B cell (primary cell): ENCODE measurements around the gene SUPT5H. TPM values are rescaled to one million over a fixed set of nuclear protein-coding genes. Genes with fewer than 3 reads are reported as not detected.
A peak's percentile ranks its signal among the peaks of the same experiment; 100 is the strongest.

Source experiments
- ATAC-seq: fragments of 200-7000 bp; cut with Tn5 transposase; one replicate; pipeline ENCODE4 v1.10.0; 2021; ENCODE audit warnings: low read depth, mild to moderate bottlenecking, moderate number of reproducible peaks, moderate library complexity
- CTCF ChIA-PET: fragments of 350-600 bp; sonication (Branson Sonifier 250); formaldehyde crosslinking; loops from one replicate; lab custom pipeline; 2021; ENCODE audit warnings: antibody characterized with exemption, inconsistent platforms; lab: Charles Lee
- POLR2A ChIA-PET: fragments of 350-600 bp; sonication (Branson Sonifier 250); formaldehyde crosslinking; loops from one replicate; lab custom pipeline; 2021; ENCODE audit warnings: antibody characterized with exemption; lab: Charles Lee
- DNase-seq: peaks from one replicate; pipeline ENCODE4 v3.0.0; 2013
- H2AFZ ChIP-seq: 2 replicates; pipeline ENCODE4 v1.6.1; 2012; ENCODE audit warnings: mild to moderate bottlenecking, low read depth, low read length; ENCODE audit not compliant: insufficient read depth, poor library complexity, severe bottlenecking
- H3K27ac ChIP-seq, 2 donors: 1 replicate in 1 of 2; 2 replicates in 1 of 2; pipeline ENCODE4 v1.5.1; 2012 to 2013; ENCODE audit warnings: low read length in 2 of 2, mild to moderate bottlenecking in 2 of 2, moderate library complexity in 1 of 2
- H3K27me3 ChIP-seq, 4 experiments: fragments of 200-600 bp in 1 of 4; sonication (generic) in 1 of 4; replicated peaks in 1 of 4; 1 replicate in 2 of 4; 2 replicates in 2 of 4; pipeline versions ENCODE4 v1.6.1 to v1.7.0; 2013 to 2016; ENCODE audit warnings: low read length in 3 of 4, mild to moderate bottlenecking in 2 of 4, mixed read lengths in 1 of 4, moderate library complexity in 1 of 4; ENCODE audit not compliant: insufficient read depth in 4 of 4, control insufficient read depth in 3 of 4; ENCODE audit errors: control extremely low read depth in 1 of 4
- H3K36me3 ChIP-seq, 2 experiments: replicated peaks in 1 of 2; 1 replicate in 1 of 2; 2 replicates in 1 of 2; pipeline versions ENCODE4 v1.6.1 to v1.7.1; 2013; ENCODE audit warnings: low read length in 1 of 2; ENCODE audit not compliant: insufficient read depth in 2 of 2, control insufficient read depth in 1 of 2; ENCODE audit errors: control extremely low read depth in 1 of 2, extremely low read depth in 1 of 2
- H3K4me1 ChIP-seq, 2 donors: fragments of 200-600 bp in 1 of 2; sonication (generic) in 1 of 2; 1 replicate in 1 of 2; 2 replicates in 1 of 2; pipeline versions ENCODE4 v1.5.1 to v1.6.1; 2013 to 2017; ENCODE audit warnings: low read length in 2 of 2; ENCODE audit not compliant: control insufficient read depth in 2 of 2, insufficient read depth in 2 of 2
- H3K4me2 ChIP-seq: replicated peaks from 2 replicates; pipeline ENCODE3; 2012; ENCODE audit warnings: mild to moderate bottlenecking, low read depth, low read length; ENCODE audit not compliant: poor library complexity, severe bottlenecking
- H3K4me3 ChIP-seq, 5 experiments: fragments of 200-600 bp in 1 of 5; sonication (generic) in 1 of 5; 1 replicate in 3 of 5; 2 replicates in 2 of 5; pipeline versions ENCODE4 v1.5.1 to v1.7.0; 2011 to 2016; ENCODE audit warnings: low read length in 4 of 5, mild to moderate bottlenecking in 4 of 5, low read depth in 2 of 5, control low read depth in 1 of 5, moderate library complexity in 1 of 5; ENCODE audit not compliant: insufficient read depth in 1 of 5; ENCODE audit errors: control extremely low read depth in 1 of 5, extremely low read depth in 1 of 5
- H3K79me2 ChIP-seq: fragments of 200-600 bp; sonication (generic); one replicate; pipeline ENCODE4 v1.6.0; 2016; ENCODE audit warnings: low read length; ENCODE audit not compliant: control insufficient read depth, insufficient read depth
- H3K9ac ChIP-seq: fragments of 200-600 bp; sonication (generic); 2 replicates; pipeline ENCODE4 v1.6.1; 2017; ENCODE audit warnings: mild to moderate bottlenecking, low read length, moderate library complexity
- H3K9me3 ChIP-seq, 3 donors: one replicate each; pipeline versions ENCODE4 v1.6.1 to v1.7.1; 2013; ENCODE audit warnings: low read length in 2 of 3; ENCODE audit not compliant: control insufficient read depth in 2 of 3, insufficient read depth in 1 of 3; ENCODE audit errors: control extremely low read depth in 1 of 3
- H4K20me1 ChIP-seq: 2 replicates; pipeline ENCODE4 v1.6.0; 2012; ENCODE audit warnings: mild to moderate bottlenecking, low read length; ENCODE audit not compliant: insufficient read depth, control insufficient read depth, poor library complexity, severe bottlenecking
- H3K27ac Mint-ChIP-seq: one replicate; pipeline ENCODE4 v1.8.0; 2021; ENCODE audit warnings: mixed read lengths
- H3K27me3 Mint-ChIP-seq: one replicate; pipeline ENCODE4 v1.8.0; 2021; ENCODE audit warnings: mixed read lengths
- H3K4me1 Mint-ChIP-seq: one replicate; pipeline ENCODE4 v1.8.0; 2021; ENCODE audit warnings: mixed read lengths
- H3K4me3 Mint-ChIP-seq: one replicate; pipeline ENCODE4 v1.8.0; 2021; ENCODE audit warnings: mixed read lengths
- H3K9me3 Mint-ChIP-seq: one replicate; pipeline ENCODE4 v1.8.0; 2022; ENCODE audit warnings: mixed read lengths; ENCODE audit not compliant: insufficient read depth
- CTCF ChIP-seq: fragments of 200-600 bp; IDR thresholded peaks from one replicate; pipeline ENCODE4 v1.8.0; 2022; ENCODE audit warnings: antibody characterized with exemption, mild to moderate bottlenecking
- EZH2 ChIP-seq: IDR thresholded peaks from 2 replicates; pipeline ENCODE4 v1.6.1; 2012; ENCODE audit warnings: borderline replicate concordance, low read depth, mild to moderate bottlenecking, moderate library complexity, low read length; ENCODE audit not compliant: insufficient read depth, poor library complexity, severe bottlenecking
- WGBS: methylation state at CpG from one replicate; pipeline ENCODE4 v1.1.5; 2013; ENCODE audit warnings: missing lambda C conversion rate; ENCODE audit not compliant: insufficient coverage; 5-methylcytosine and 5-hydroxymethylcytosine counted together
- intact Hi-C: fragments of 100-400 bp; cut with micrococcal nuclease; formaldehyde crosslinking; loops from one replicate; pipeline ENCODE4 v1.10.0; 2022
- polyA plus RNA-seq: library from polyadenylated mRNA; depleted of rRNA; stranded (reverse); fragments of >200 nt; gene quantifications from 2 replicates; pipeline ENCODE4 v1.2.3, GENCODE V29; 2012
- total RNA-seq, 2 donors: library from RNA; stranded (reverse); fragments of 120-200 nt in 1 of 2; gene quantifications; 1 replicate in 1 of 2; 2 replicates in 1 of 2; pipeline versions ENCODE4 v1.2.3 to v1.2.4, GENCODE V29; 2013 to 2022

SUPT5H gene
- total and polyA plus RNA-seq, 2 donors (not counting 1 experiment from before 2014, with no cell fraction given), result 119 to 203 TPM

- Histone ChIP-seq H3K9me3 (peaks cover 0 to 23% (median 0%) of the 10 kb centered on the region in 3 donors), H3K4me1 (peaks cover 20 to 25% of the 10 kb centered on the region in 2 donors), H2AFZ (peak overlapping the region; percentile 69), H3K36me3 (no peaks in the 10 kb centered on the region), H3K4me2 (peak overlapping the region; percentile 94), H3K79me2 (no peaks in the 10 kb centered on the region), H4K20me1 (no peaks in the 10 kb centered on the region), H3K4me3 (peak overlapping the region in 4 of 5 experiments; percentile 28 to 61 (median 42)), H3K27me3 (peaks cover 0 to 47% (median 32%) of the 10 kb centered on the region in 4 experiments), H3K27ac (no peak overlapping the region), H3K9ac (peak overlapping the region; percentile 65)
- ATAC-seq, result no peak
- ChIA-PET CTCF (no interaction called here), POLR2A (interaction anchor here (1.0 kb wide), 1 partner anchor 80 kb away, joined by 3 read pairs; the partner anchor contains the start of gene RPS16)
- Mint-ChIP-seq H3K9me3 (no peaks in the 10 kb centered on the region), H3K27ac (no peak overlapping the region), H3K4me1 (peaks cover 16% of the 10 kb centered on the region), H3K27me3 (peaks cover 31% of the 10 kb centered on the region), H3K4me3 (peak overlapping the region; percentile 78)
- DNase-seq, result no peak
- TF ChIP-seq CTCF, result no peak
- TF ChIP-seq EZH2, result peak; percentile 85
- WGBS, result 7% methylated on average over 41 of the region's 44 CpGs
- intact Hi-C loops, result no loop called here
Observed at GRCh38 chr19:39515551-39516191, 70.3 kb downstream of the SUPT5H start.

DNA sequence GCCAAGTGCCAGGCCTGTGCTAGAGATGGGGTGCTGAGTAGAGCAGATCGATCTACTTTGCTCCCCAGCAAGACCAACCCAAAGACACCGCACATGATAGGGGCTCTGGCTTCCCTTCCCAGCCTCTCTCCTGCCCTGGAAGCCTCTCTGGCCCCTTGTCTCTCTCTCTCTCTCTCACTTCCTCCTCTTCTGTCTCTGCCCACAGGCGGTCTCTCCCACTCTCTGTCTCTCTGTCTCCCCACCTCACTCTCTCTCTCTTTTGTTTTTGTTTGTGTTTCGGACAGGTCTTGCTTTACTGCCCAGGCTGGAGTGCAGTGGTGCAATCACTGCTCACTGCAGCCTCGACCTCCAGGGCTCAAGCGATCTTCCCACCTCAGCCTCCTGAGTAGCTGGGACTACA lies 70.9 kb downstream of the SUPT5H start:
- no peak overlapping the region for H3K27ac ChIP-seq
- TF ChIP-seq EZH2 (no peak), CTCF (no peak)
- peaks cover 0 to 47% (median 32%) of the 10 kb centered on the region in 4 experiments for H3K27me3 ChIP-seq
- H3K9me3 ChIP-seq, result peaks cover 0 to 23% (median 0%) of the 10 kb centered on the region in 3 donors
- POLR2A ChIA-PET, result interaction anchor here (0.7 to 1.0 kb wide), 2 partner anchors 15 to 80 kb away, joined by 3 to 4 read pairs; partner anchors contain the start of gene RPS16
- H4K20me1 ChIP-seq, result no peaks in the 10 kb centered on the region
- H3K4me3 ChIP-seq, result no peak overlapping the region
- no peak overlapping the region for H3K9ac ChIP-seq
- peak overlapping the region; percentile 94 for H3K4me2 ChIP-seq
- DNase-seq (peak; percentile 43), ATAC-seq (peak; percentile 14)
- intact Hi-C loops, result no loop called here
- peaks cover 31% of the 10 kb centered on the region for H3K27me3 Mint-ChIP-seq
- H3K4me3 Mint-ChIP-seq, result peak overlapping the region; percentile 78
- H3K4me1 ChIP-seq, result peaks cover 20 to 25% of the 10 kb centered on the region in 2 donors
- H3K79me2 ChIP-seq, result no peaks in the 10 kb centered on the region
- H3K4me1 Mint-ChIP-seq, result peaks cover 16% of the 10 kb centered on the region
- H3K36me3 ChIP-seq, result no peaks in the 10 kb centered on the region
- H2AFZ ChIP-seq, result peak overlapping the region; percentile 69
- H3K27ac Mint-ChIP-seq, result peak overlapping the region; percentile 17
- no peaks in the 10 kb centered on the region for H3K9me3 Mint-ChIP-seq
- 35% methylated on average over 6 of the region's 6 CpGs for WGBS
- CTCF ChIA-PET, result interaction anchor here (0.6 kb wide), 1 partner anchor 24 kb away, joined by 5 read pairs; no protein-coding TSS in a partner anchor
